IPS DF 6.9 (cell line): ENCODE measurements around the gene MAD1L1.

Source experiments
- DNase-seq: peaks from one replicate; pipeline ENCODE4 v3.0.0-alpha.2; 2013; ENCODE audit warnings: low read depth, low spot score
- H3K27ac ChIP-seq: one replicate; pipeline ENCODE4 v1.5.1; 2013; ENCODE audit warnings: low read length, control low read depth
- H3K27me3 ChIP-seq: 2 replicates; pipeline ENCODE4 v1.6.1; 2013; ENCODE audit warnings: mild to moderate bottlenecking, low read length; ENCODE audit not compliant: control insufficient read depth, insufficient read depth
- H3K36me3 ChIP-seq: 2 replicates; pipeline ENCODE4 v1.6.1; 2013; ENCODE audit warnings: low read length; ENCODE audit not compliant: control insufficient read depth, insufficient read depth
- H3K4me1 ChIP-seq: 2 replicates; pipeline ENCODE4 v1.6.1; 2013; ENCODE audit warnings: low read length; ENCODE audit not compliant: control insufficient read depth, insufficient read depth
- H3K4me3 ChIP-seq: 2 replicates; pipeline ENCODE4 v1.5.1; 2013; ENCODE audit warnings: mild to moderate bottlenecking, low read length
- H3K9me3 ChIP-seq: 2 replicates; pipeline ENCODE4 v1.6.1; 2013; ENCODE audit warnings: low read length, inconsistent platforms; ENCODE audit not compliant: control insufficient read depth, insufficient read depth
- WGBS: extraction: QIAGEN DNeasy Blood & Tissue Kit; methylation state at CpG from one replicate; pipeline ENCODE4 v1.1.7; 2013; ENCODE audit warnings: mixed read lengths, missing lambda C conversion rate; ENCODE audit not compliant: insufficient read length, insufficient coverage; 5-methylcytosine and 5-hydroxymethylcytosine counted together

MAD1L1 gene

DNA sequence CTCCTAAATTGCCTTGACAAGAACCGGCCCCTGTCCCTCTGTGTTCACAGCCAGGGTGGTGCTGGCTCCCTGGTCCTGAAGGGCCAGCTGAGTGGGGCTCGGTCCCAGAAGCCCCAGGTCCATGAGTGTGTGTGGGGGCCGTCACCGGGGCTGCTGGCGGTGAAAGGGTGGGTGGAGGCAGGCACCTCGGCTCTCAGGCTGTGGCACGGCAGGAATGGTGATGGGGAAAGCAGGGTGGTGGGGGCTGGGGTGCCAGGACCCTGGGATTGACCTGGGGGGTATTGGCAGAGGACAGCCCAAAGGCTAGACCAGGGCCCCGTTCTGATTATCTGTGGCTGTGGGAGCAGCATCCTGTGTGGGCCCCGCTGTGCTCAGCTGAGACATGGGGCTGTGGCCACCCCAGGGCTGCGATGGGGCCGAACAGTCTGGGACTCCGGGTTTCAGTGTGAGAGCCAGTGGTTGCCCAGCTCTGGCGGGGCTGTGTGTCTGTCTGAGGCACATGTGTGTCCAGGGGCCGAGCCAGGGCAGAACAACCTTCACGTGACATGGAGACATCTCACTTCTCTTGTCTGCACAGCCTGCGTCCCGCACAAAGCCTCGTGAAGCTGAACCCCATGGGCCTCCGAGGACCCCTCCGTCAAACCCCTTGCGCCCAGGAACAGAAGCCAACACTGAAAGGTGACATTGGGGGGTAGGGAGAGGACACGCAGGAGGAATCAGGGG is 418.5 kb downstream of the MAD1L1 start:
- H3K4me3 ChIP-seq: no peak overlapping the region
- no peak for DNase-seq
- H3K27me3 ChIP-seq: no peaks in the 10 kb centered on the region
- no CpG with 5 or more reads among the region's 22 CpGs for WGBS
- H3K27ac ChIP-seq: no peak overlapping the region
- H3K4me1 ChIP-seq: no peaks in the 10 kb centered on the region
- no peaks in the 10 kb centered on the region for H3K9me3 ChIP-seq
- H3K36me3 ChIP-seq: no peaks in the 10 kb centered on the region

DNA sequence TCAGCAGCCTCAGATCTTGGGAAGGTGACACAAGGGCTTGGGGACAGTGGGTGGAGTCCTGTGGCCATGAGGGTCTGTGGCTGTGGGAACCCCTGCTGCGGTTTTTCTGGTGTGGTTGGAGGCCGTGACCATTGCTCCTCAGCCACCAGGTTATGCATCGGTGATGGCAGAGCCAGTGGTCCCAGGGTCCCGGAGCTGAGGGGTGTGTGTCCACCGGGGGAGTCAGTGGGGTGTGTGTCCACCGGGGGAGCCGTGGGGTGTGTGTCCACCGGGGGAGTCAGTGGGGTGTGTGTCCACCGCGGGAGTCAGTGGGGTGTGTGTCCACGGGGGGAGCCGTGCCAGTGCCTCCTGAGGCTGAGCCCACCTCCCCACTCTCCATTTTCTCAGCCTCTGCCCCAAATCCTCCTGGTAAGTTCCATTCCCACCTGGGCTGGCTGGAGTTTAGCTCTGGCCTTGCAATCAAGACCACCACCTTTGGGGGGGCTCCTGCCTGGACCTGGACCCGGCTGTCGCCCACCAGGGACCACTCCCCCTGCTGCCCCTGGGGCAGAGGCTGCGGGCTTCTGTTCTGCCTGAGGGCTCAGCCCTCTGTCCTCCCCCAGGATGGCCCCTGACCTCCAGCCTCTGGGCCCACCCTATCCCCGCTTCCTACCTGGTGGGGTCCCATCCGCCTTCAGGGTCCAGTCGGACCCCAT is 419.2 kb downstream of the MAD1L1 start:
- Histone ChIP-seq H3K4me3 (no peak overlapping the region; the same call in 1 of the 2 replicates), H3K27ac (no peak overlapping the region), H3K36me3 (no peaks in the 10 kb centered on the region), H3K27me3 (no peaks in the 10 kb centered on the region), H3K9me3 (no peaks in the 10 kb centered on the region), H3K4me1 (no peaks in the 10 kb centered on the region)
- no CpG with 5 or more reads among the region's 18 CpGs for WGBS
- no peak for DNase-seq

DNA sequence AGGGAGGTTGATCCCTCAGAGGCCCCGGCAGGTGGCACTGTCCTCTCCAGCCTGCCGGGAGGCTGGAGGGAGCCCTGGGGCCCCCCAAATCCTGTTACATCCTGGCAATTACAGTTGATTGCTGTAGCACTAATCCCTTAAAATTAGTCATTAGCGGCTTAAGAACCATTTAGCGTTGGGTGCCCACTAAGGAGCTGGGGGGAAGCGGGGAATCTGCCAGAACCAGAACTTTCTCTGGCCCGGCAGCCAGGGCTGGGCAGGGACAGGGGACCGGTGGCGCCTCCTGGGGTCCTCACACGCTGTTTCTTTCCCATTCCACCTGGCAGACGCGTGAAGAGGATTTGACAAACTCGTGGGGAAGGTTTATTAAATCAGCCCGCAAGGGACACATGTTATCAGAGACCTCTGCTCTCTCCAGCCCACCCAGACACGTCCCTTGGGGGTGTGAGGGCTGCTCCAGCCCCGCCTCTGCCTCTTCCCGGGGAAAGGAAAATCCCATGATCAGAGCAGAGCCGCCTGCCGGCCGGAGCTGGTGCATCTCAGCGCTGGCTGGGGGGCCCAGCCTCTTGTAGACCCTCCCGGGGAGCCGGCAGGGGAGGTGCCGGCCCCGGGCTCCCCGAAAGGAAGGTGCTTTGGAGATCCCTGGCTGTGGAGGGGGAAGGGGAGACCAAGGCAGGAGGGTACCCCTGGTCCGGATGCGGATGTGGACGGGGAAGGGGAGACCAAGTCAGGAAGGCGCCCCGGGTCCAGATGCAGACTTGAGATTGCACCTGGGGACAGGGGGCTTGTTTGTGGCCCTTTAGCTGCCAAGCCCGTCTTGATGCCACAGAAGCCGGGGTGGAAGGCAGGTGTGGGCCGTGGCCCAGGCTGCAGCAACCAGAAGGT is 420.0 kb downstream of the MAD1L1 start:
- H3K4me3 ChIP-seq: no peak overlapping the region
- no peaks in the 10 kb centered on the region for H3K36me3 ChIP-seq
- H3K27ac ChIP-seq: no peak overlapping the region
- H3K4me1 ChIP-seq: no peaks in the 10 kb centered on the region
- DNase-seq: no peak
- H3K27me3 ChIP-seq: no peaks in the 10 kb centered on the region
- H3K9me3 ChIP-seq: no peaks in the 10 kb centered on the region
- no CpG with 5 or more reads among the region's 33 CpGs for WGBS

DNA sequence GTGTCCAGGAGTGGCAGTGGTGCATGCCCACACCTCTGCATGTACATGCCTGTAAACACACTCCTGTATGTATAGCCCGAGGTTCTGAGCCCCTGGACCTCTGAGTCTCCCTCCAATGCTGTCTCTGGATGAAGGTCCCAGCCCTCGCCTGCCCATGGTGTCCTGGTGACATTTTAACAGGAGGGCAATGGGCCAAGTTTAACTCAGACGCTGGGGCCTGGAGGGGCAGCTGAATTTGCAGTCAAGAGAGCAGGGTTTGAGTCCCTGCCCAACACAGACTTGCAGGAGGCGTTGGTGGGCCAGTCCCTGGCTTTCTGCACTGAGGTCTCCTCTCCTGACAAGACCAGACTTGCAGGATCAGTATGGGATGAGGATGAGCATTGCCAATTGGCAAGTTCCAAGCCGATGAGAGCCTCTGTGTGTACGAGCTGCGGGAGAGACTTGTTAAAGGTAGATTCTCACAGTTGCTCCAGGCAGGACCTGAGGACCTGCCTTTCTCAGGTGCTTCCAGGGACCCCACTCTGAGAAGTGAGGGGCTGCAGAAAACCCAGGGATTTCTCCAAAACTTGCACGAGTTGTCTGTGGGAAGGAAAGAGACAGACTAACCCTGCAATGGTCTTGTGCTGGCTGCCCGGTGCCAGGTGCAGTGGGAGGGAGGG is 420.8 kb downstream of the MAD1L1 start:
- no peaks in the 10 kb centered on the region for H3K36me3 ChIP-seq
- no peak overlapping the region for H3K4me3 ChIP-seq
- H3K9me3 ChIP-seq: no peaks in the 10 kb centered on the region
- no CpG with 5 or more reads among the region's 9 CpGs for WGBS
- no peak for DNase-seq
- H3K27me3 ChIP-seq: no peaks in the 10 kb centered on the region
- H3K4me1 ChIP-seq: no peaks in the 10 kb centered on the region
- no peak overlapping the region for H3K27ac ChIP-seq

DNA sequence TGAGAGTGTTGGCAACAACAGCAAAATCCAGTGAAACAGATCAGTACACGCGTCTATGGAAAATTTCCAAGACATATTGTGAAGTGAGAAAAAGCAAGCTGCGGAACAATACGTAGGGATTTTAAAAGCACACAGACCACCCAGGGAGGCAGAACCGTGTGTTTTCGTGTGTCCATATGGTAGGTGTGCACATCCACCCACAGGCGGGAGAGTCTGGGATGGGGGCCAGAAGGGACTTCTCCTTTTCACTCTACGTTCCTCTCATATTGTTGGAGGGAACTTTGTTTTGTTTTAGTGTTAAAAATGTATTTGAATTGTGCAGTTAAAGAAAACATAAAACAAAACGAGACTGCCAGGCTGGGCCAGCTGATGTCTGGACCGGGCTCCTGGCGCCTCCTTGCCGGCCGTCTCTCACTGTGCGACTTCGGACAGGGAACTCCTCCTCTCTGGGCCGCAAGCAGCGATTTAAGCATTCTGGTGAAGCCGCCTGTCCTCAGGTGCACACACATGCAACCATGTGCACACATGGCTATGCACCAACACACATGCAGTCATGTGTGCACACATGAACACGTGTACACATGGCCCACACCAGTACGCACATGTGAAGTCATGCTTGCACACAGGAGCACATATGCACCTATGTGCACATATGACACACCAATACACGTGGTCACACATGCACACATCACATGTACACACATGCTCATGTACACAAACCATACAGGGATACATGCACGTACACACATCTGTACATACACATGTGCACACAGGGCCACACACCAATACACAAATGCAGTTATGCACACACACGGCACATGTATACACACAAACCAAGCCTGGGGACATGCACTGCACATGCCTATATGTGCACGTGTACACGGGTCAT is 421.5 kb downstream of the MAD1L1 start:
- no peak for DNase-seq
- Histone ChIP-seq H3K36me3 (no peaks in the 10 kb centered on the region), H3K27me3 (no peaks in the 10 kb centered on the region), H3K4me1 (no peaks in the 10 kb centered on the region), H3K4me3 (no peak overlapping the region), H3K27ac (no peak overlapping the region), H3K9me3 (no peaks in the 10 kb centered on the region)
- WGBS: no CpG with 5 or more reads among the region's 25 CpGs

DNA sequence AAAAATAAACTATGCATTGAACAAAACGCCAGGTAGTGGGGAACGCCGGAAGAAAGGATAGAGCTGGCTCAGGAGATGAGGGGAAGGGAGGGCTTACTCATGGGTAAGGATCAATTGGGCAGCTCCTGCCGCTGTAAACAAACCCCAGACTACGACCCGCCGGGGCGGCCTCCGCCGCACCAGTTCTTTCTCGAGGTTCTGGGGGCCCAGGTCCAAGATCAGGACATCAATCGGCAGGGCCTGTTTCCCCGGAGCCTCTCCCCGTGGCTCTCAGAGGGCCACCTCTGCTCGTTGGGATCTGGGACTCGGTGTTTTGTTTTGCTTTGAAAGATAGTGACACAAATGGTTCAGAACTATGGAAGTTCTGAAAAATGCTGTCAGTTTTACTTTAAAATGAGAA is 422.2 kb downstream of the MAD1L1 start:
- Histone ChIP-seq H3K4me1 (no peaks in the 10 kb centered on the region), H3K9me3 (no peaks in the 10 kb centered on the region), H3K4me3 (no peak overlapping the region), H3K36me3 (no peaks in the 10 kb centered on the region), H3K27ac (no peak overlapping the region), H3K27me3 (no peaks in the 10 kb centered on the region)
- no peak for DNase-seq
- no CpG with 5 or more reads among the region's 16 CpGs for WGBS

DNA sequence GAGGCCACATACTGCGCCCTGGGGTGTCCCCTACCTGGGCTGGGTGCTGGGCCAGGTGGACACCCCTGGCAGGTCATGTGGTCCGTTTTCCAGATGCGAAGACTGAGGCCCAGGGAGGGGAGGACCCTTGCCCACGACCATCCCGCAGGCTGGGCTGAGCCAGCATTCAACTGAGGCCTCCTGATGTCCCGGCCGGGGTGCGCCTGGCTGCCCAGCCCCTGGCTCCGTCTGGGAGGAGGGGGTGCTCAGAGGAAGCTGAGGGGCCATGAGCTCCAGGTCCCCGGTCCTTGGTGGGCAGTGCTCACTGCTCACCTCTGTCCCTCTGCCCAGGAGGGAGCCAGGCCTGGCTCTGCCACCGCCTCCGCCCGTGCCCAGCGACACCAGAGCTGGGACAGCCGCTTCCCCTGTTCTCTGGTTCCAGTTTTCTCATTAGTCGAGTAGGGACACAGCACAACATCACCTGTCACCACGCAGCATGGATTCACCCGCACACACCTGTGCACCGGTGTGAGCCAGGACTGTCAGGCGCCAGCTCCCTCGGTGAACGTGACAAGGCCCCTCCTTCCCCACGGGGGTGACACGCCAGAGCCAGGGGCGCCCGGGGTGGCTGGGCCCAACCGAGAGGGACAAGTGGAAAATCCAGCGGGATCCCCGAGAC is 423.0 kb downstream of the MAD1L1 start:
- no peaks in the 10 kb centered on the region for H3K4me1 ChIP-seq
- H3K27me3 ChIP-seq: no peaks in the 10 kb centered on the region
- H3K27ac ChIP-seq: no peak overlapping the region
- no peaks in the 10 kb centered on the region for H3K9me3 ChIP-seq
- no peak for DNase-seq
- no peak overlapping the region for H3K4me3 ChIP-seq
- H3K36me3 ChIP-seq: no peaks in the 10 kb centered on the region
- no CpG with 5 or more reads among the region's 29 CpGs for WGBS

DNA sequence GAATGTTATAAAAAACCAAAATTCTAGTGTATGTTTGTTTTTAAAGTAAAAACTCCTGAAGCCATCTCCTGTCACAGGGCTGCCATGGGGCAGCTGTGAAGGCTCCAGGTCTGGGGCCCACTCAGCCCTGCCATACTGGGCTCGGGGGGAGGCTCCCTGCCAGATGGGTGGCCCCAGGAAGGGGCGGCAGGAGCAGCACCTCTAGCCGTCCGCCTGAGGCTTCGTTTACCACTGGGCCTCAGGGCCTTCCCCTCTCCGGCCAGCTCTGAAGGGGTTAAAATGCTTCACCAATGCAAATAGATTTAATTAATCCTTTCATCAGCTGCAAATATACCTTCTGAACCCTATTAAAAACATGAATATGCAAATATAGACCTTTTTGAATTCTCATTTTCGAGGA is 423.7 kb downstream of the MAD1L1 start:
- H3K4me3 ChIP-seq: no peak overlapping the region
- no peaks in the 10 kb centered on the region for H3K4me1 ChIP-seq
- DNase-seq: no peak
- no CpG with 5 or more reads among the region's 7 CpGs for whole genome bisulfite sequencing
- no peak overlapping the region for H3K27ac ChIP-seq
- H3K9me3 ChIP-seq: no peaks in the 10 kb centered on the region
- H3K27me3 ChIP-seq: no peaks in the 10 kb centered on the region
- no peaks in the 10 kb centered on the region for H3K36me3 ChIP-seq

DNA sequence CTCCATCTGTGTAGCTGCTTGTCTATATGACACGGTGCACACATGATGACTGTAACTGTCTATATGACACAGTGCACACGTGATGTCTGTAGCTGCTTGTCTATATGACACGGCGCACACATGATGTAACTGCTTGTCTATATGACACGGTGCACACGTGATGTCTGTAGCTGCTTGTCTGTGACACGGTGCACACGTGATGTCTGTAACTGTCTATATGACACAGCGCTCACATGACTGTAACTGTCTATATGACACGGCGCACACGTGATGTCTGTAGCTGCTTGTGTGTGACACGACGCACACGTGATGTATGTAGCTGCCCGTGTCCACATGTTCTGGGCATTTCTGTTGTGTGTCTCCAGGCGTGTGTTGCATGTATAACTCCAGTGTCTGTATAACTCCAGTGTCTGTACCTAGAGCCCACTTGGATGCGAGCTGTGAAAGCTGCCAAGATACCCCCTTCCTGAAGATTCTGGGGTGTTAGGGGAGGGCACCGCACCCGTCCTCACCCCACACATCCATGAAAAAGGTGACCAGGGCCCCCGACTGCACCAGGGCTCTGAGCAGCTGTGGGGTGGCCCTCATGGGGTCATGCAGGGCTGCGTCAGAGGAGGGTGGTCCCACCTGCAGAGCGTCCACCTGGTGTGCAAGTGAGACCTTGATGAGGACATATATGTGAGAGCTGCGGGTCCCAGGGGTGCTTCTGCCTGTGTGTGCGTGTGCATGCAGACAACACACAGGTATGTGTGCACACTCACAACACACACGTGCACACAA is 424.7 kb downstream of the MAD1L1 start:
- Histone ChIP-seq H3K36me3 (no peaks in the 10 kb centered on the region), H3K4me1 (no peaks in the 10 kb centered on the region), H3K4me3 (no peak overlapping the region), H3K27me3 (no peaks in the 10 kb centered on the region), H3K9me3 (no peaks in the 10 kb centered on the region), H3K27ac (no peak overlapping the region)
- WGBS: no CpG with 5 or more reads among the region's 26 CpGs
- DNase-seq: no peak
